SKM-1 (cell line): ENCODE measurements around the gene MACF1.

Source experiments
- DNase-seq: peaks from one replicate; lab custom pipeline; 2025; ENCODE audit not compliant: unreplicated experiment; lab: John Stamatoyannopoulos, UW

MACF1 gene

GRCh38 chr1:39387452-39387851 lies 183.0 kb downstream of the MACF1 start:
- no peak for DNase-seq

DNA sequence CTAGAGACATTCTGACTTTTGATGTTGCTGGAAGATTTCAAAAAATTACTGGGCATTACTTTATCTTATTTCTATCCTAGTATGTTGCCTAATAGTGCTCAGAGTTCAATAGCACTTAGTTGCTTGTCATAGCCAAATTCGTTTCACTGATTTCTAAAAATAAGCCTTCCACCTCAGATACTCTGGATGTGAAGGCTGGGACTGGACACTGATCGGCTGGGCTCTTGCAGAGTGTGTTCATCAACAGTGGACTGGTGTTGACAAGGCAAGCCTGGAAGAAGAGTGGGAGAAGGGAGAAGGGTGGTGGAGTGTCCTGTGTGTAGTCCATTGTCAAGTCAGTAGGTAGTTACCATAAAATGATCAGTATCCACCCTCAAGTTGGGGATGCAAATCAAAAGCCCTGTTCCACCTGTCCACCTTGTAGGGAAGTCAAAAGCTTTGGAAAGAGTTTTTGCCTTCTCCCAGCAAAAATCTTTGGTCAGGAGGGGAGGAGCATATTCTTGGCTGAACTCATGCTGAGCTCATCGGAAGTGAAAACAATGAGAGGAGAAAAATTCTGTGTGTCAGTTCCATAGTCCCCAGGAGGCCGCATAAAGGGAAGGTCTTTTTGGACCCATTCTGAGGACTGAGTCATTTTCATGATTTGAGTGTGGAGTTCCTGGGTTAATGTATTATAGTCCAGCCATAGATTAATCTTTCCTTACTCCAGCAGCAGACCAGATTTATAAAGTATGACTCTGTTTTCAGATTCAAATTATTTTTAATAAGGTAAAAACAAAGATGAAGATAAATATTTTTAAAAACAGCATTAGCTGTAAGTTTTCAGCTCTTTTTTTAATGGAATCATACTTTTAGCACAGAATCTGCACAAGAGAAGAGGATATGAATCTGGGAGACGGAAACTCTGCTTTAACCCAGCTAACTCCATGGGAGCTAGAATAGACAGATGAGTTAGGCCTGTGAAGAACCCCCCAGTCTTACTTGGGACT lies 187.5 kb downstream of the MACF1 start:
- no peak for DNase-seq

GRCh38 chr1:39392851-39393573 lies 188.5 kb downstream of the MACF1 start:
- DNase-seq, result no peak

- DNase-seq, result no peak
These were observed 189.2 kb downstream of the MACF1 start for GRCh38 chr1:39393645-39394044.

- no peak for DNase-seq
These were observed 189.6 kb downstream of the MACF1 start for GRCh38 chr1:39394059-39394458.

DNA sequence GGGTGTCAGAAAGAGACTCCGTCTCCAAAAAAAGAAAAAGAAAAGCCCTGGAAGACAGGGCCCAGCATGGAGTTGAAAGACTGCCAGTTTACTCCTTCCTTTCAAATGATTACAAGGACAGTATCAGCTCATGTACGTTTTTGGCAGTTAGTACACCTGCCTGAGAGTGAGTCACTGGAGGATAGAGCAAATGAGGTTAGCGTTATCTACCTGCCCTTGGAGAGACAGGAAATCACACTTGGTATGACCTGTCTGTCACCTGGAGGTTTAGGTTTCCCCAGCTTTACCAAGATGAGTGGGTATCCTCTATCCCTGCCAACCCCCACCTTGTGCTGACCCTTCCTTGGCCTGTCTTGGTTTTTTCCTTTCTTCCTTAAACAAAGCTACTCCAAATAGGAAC lies 190.1 kb downstream of the MACF1 start:
- DNase-seq, result no peak

GRCh38 chr1:39395357-39395831 lies 190.9 kb downstream of the MACF1 start:
- no peak for DNase-seq

GRCh38 chr1:39396671-39397070 lies 192.2 kb downstream of the MACF1 start:
- DNase-seq, result no peak

GRCh38 chr1:39397487-39397886 lies 193.0 kb downstream of the MACF1 start:
- DNase-seq, result no peak

GRCh38 chr1:39398278-39399021 lies 194.0 kb downstream of the MACF1 start:
- peak; percentile 18 for DNase-seq

DNA sequence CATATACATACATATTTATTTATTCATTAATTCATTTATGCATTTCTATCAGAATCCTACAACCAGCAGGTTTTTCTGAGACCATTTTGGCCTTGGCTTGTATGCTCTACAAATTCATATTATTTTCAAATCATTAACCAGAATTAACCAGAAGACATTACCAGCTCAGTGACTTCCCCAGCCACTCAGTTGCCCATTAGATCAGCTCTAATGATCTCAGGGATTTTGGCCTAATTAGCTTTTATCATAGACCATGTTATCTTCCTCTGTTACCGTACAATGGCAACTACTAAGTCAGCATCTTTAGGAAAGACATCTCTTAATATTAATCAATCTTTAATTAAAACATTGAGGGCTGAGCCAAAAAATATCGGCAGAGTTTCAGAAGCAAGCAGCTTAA lies 196.6 kb downstream of the MACF1 start:
- DNase-seq, result no peak

DNA sequence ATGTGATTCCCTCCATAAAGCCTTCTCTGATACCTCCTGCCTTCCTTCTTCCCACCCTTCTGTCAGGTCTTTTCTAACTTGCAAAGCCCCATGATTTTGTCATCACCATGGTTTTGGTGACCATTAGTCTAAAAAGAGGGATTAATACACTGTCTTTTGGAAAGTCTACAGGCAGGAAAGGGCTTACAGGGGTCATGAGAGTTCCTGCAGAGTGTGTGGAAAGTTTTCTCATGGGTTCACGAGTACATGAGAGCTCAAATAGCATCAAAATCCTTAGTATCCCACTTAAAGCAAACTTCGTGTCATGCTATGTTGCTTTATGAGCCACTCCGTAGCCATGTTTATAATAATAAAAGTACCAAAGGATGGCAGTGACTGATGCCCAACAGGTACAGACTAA lies 200.4 kb downstream of the MACF1 start:
- no peak for DNase-seq

GRCh38 chr1:39405358-39405757 lies 200.9 kb downstream of the MACF1 start:
- DNase-seq, result no peak

DNA sequence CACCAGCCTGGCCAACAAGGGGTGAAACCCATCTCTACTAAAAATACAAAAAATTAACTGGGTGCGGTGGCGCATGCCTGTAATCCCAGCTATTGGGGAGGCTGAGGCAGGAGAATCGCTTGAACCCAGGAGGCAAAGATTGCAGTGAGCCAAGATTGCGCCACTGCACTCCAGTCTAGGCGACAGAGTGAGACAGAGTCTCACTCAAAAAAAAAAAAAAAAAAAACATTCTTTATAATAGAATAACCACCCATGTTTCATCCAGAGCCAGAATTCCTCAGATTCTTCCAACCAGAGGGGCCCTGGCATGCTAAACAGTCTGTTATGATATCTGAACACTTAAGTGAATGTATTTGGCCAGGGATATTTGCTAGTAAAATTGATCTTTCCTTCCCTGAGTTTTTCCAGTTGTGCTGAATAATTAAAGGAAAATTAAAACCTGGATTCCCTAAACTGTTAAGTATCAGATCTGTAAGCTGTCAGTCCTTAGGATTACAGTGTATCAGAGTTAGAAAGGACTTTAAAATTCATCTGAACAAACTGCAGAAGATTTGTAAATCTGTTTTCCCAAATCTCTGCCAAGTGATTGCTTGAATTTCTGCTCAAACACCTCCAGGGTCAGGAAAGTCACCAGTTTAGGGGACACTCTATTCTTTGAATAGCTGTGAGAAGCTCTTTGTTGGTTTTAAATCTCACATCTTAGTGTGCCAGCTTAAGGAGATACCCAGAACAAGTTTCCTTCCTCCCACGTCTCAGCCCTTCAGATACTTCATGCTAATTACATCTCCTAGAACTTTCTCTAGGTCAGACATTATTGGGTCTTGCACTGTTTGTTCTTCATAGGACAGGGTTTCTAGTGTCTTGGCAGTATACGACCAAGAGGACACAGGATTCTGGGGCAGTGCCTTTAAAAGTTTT lies 202.3 kb downstream of the MACF1 start:
- DNase-seq, result no peak

DNA sequence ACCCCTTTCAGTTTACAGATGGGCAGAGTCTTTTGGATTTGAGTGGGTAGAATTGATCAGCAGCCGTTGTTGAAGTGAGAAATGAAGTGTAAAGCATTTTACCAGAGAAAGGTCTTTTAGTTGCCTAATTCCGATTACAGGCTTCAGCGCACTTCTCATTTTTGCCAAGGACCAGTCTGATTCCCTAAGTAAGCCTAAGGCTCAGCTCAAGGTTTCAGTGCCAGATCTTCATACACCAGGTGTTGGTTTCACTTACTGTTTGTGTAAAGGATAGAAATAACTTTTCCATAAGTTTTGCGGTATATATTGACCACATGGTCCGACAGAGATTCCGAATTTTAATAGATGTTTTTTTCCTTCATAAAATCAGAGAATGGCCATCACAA lies 203.0 kb downstream of the MACF1 start:
- no peak for DNase-seq

DNA sequence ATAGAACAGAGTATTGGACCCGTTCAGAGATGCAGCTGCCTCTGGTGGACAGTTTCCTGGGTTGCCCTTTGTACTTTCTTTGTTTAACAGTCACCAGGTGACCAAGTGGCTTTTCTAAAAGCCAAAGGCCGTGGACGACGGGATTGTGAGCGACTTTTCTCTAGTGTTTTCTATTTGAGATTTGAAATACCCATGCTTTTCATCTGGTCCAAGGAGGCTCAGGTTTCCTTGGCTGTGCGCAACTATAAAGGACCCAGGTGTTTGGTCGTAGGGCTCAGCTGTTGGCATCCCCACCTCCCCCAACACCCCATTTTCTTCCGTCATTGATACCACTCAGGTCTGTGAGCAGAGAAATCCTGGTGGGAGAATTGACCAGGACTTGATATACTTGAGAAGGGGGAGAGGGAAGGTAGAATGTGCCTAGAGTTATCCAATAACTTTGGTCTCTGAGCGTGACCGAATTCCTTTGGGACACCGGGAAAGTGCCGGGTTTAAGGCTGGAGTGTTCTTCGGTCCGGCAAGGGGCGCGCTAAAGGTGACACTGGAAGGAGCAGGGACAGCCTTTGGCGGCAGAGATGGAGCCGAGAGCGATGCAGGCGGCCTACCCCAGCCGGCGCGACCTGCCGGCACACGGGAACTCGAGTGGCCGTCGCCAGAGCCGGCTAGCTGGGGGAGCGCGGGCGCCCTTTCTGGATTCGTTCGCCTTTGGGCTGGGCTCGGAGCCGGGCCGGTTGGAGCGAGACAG lies 203.6 kb downstream of the MACF1 start:
- DNase-seq, result no peak

DNA sequence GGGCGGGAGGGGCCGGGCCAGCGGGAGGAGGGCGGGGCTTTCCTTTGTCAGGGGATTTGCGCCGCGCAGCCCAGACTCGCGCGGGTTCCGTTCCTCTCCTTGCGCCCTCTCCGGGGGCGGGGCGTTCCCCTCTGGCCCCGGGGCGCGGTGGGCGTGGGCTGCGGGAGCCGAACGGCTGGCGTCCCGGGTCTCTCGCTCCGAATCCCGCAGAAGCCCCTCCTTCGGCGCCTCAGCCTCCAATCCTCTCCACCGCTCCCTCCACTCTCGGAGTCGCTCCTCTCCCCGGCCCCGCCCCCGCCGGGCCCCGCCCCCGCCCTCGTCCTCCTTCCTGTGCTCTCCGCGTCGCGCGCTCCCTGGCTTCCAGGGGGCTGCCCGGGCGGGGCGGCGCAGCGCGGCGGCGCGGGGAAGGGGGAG lies 204.2 kb downstream of the MACF1 start:
- DNase-seq, result peak; percentile 20

DNA sequence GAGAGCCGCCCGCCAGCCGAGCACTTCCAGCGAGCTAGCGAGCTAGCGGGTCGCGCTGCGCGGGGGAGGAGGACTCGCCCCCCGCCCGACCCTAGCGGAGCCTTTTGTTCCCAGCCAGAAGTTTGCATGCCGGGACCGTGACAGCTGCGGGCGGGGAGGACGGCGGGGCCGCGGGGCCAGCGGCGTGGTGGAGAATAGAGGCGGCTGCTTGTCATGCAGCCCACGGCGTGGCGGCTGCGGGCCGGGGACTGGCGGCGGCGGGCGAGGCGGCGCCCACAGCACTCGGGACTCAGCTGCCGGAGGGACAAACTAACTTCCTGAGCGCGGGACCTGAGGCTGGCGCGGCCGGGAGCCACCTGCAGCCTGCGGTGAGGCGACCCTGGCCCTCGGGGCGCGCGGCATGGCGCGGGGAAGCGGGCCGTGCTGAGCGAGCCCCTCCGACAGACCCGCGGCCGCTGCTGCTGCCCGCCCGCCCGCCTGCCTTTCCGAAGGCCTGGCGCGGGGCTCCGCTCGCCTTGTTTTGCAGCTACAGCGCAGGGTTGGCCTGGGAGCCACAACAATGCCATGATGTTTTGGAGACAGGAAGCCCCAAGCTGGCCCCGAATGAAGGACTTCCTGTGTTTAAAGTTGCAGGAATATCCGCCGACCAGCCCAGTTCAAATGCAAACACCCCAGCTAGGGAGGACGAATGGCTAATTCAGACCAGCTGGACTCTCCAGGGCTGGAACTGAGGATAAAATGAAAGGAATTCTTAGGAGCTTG lies 204.7 kb downstream of the MACF1 start:
- no peak for DNase-seq

- DNase-seq, result peak; percentile 11
These were observed 206.5 kb downstream of the MACF1 start for GRCh38 chr1:39410915-39411436.
